VCaP (cell line): ENCODE results near the gene TMEM250.

ENCODE experiments used
- H3K27ac ChIP-seq: fragments of 450-650 bp; 2 replicates; pipeline ENCODE4 v1.5.1; 2017
- CTCF ChIP-seq: fragments of 450-650 bp; conservative IDR thresholded peaks from 2 replicates; pipeline ENCODE4 v1.5.1; 2017; ENCODE audit warnings: mild to moderate bottlenecking, moderate library complexity

Gene TMEM250

GRCh38 chr9:136079916-136080246, 38.8 kb downstream of the TMEM250 start:
- H3K27ac ChIP-seq = peak overlapping the region; percentile 23; the same call in 1 of the 2 replicates

GRCh38 chr9:136079211-136079915, 39.3 kb downstream of the TMEM250 start:
- peak overlapping the region; percentile 23; the same call in 1 of the 2 replicates for H3K27ac ChIP-seq

More at GRCh38 chr9:136079916-136080246, 38.8 kb downstream of the TMEM250 start:
- no peak for TF ChIP-seq CTCF

GRCh38 chr9:136078498-136079011, 40.1 kb downstream of the TMEM250 start:
- no peak for TF ChIP-seq CTCF

More at GRCh38 chr9:136079211-136079915, 39.3 kb downstream of the TMEM250 start:
- TF ChIP-seq CTCF = no peak

GRCh38 chr9:136078024-136078423, 40.7 kb downstream of the TMEM250 start:
- no peak overlapping the region for H3K27ac ChIP-seq
- TF ChIP-seq CTCF = no peak

More at GRCh38 chr9:136078498-136079011, 40.1 kb downstream of the TMEM250 start:
- H3K27ac ChIP-seq = peak overlapping the region; percentile 23; the same call in 1 of the 2 replicates

- TF ChIP-seq CTCF = no peak
- no peak overlapping the region for H3K27ac ChIP-seq
These were observed 41.2 kb downstream of the TMEM250 start for GRCh38 chr9:136077491-136077890.

GRCh38 chr9:136075881-136076678, 42.6 kb downstream of the TMEM250 start:
- no peak overlapping the region for H3K27ac ChIP-seq
- TF ChIP-seq CTCF = no peak

- no peak for TF ChIP-seq CTCF
These were observed 43.4 kb downstream of the TMEM250 start for GRCh38 chr9:136075134-136075841.

More at GRCh38 chr9:136075134-136075841, 43.4 kb downstream of the TMEM250 start:
- no peak overlapping the region for H3K27ac ChIP-seq
